Right lobe of liver (tissue), 6 donors: ENCODE measurements around the gene WASHC3. TPM values are rescaled to one million over a fixed set of nuclear protein-coding genes. Genes with fewer than 3 reads are reported as not detected.

Experiments used
- ATAC-seq, 4 donors: fragments of 200-7000 bp; cut with Tn5 transposase; one replicate each; pipeline ENCODE4 v1.9.1; 2020; ENCODE audit warnings: mild to moderate bottlenecking in 4 of 4, moderate library complexity in 4 of 4
- DNase-seq, 3 donors: peaks; one replicate each; pipeline ENCODE4 v3.0.0-alpha.2; 2020
- H3K27ac ChIP-seq, 3 donors: fragments of 200-600 bp; one replicate each; pipeline ENCODE4 v1.8.0; 2022
- H3K27me3 ChIP-seq, 2 donors: fragments of 200-600 bp; one replicate each; pipeline ENCODE4 v1.8.0; 2022
- H3K36me3 ChIP-seq, 4 donors: fragments of 200-600 bp; sonication (generic) in 1 of 4; one replicate each; pipeline versions ENCODE4 v1.5.1 to v1.8.0; 2017 to 2022; ENCODE audit warnings: control low read depth in 1 of 4
- H3K4me1 ChIP-seq, 4 donors: fragments of 200-600 bp; sonication (generic) in 1 of 4; one replicate each; pipeline versions ENCODE4 v1.5.1 to v1.8.0; 2017 to 2022; ENCODE audit warnings: control low read depth in 1 of 4
- H3K4me3 ChIP-seq, 3 donors: fragments of 200-600 bp; one replicate each; pipeline ENCODE4 v1.8.0; 2022
- H3K9me3 ChIP-seq, 4 donors: fragments of 200-600 bp; sonication (generic) in 1 of 4; one replicate each; pipeline versions ENCODE4 v1.5.1 to v1.8.0; 2017 to 2022; ENCODE audit warnings: control low read depth in 1 of 4
- CTCF ChIP-seq, 4 donors: fragments of 200-600 bp in 3 of 4; fragments of 450-650 bp in 1 of 4; IDR thresholded peaks; one replicate each; pipeline versions ENCODE4 v1.5.1 to v1.8.0; 2016 to 2022; ENCODE audit warnings: antibody characterized with exemption in 4 of 4, mild to moderate bottlenecking in 2 of 4
- POLR2A ChIP-seq: fragments of 450-650 bp; IDR thresholded peaks from one replicate; pipeline ENCODE4 v1.6.1; 2017; ENCODE audit warnings: antibody characterized with exemption, mild to moderate bottlenecking
- WGBS: methylation state at CpG from one replicate; pipeline ENCODE4 v1.1.6; 2018; ENCODE audit warnings: low coverage, low lambda C conversion rate; ENCODE audit not compliant: insufficient coverage; ENCODE audit errors: missing lambda C conversion rate; 5-methylcytosine and 5-hydroxymethylcytosine counted together
- intact Hi-C, 2 donors: fragments of 100-400 bp; cut with DNase I; formaldehyde crosslinking; loops; one replicate each; pipeline versions ENCODE4 v1.11.2 to v1.14.1; 2022
- total RNA-seq, 6 experiments: library from RNA; depleted of rRNA in 2 of 6; stranded (reverse); fragments of >200 nt in 2 of 6; fragmentation: NEBNext Ultra II Directional in 3 of 6; extraction: Animal tissue kit (Norgen Biotek cat#: 25700) in 3 of 6; gene quantifications; one replicate each; pipeline versions ENCODE4 v1.1.0 to v1.2.4, GENCODE V29; 2016 to 2023
- donor health status: DM: no; HTN: yes; CAD: no.
- donor health status: DM: no; HTN: no; CAD: no.
- donor health status: DM: no; HTN: no; CAD: no.
- donor health status: DM: no; HTN: yes; CAD: no.
- donor health status: DM: no; HTN: yes; CAD: no.

Gene WASHC3
- total RNA-seq, 6 experiments from 2014 or later, result 13.0 to 35.3 (median 22.6) TPM

- no peak overlapping the region for H3K27ac ChIP-seq
- no peaks in the 10 kb centered on the region for H3K4me1 ChIP-seq
- DNase-seq, result no peak
- H3K27me3 ChIP-seq, result no peaks in the 10 kb centered on the region
- H3K4me3 ChIP-seq, result no peak overlapping the region
- ATAC-seq, result no peak
- WGBS, result 80% methylated on average over 4 of the region's 5 CpGs
- intact Hi-C loops, result no loop called here
- no peaks in the 10 kb centered on the region for H3K9me3 ChIP-seq
- no peak for TF ChIP-seq POLR2A
- TF ChIP-seq CTCF (IDR thresholded peaks at IDR 0.05), result no peak
- H3K36me3 ChIP-seq, result no peaks in the 10 kb centered on the region
These were observed 56.5 kb downstream of the WASHC3 start for GRCh38 chr12:102005256-102005655.

- intact Hi-C loops, result no loop called here
- 73% methylated on average over 4 of the region's 5 CpGs for WGBS
- H3K27me3 ChIP-seq, result no peaks in the 10 kb centered on the region
- no peaks in the 10 kb centered on the region for H3K36me3 ChIP-seq
- no peak for TF ChIP-seq POLR2A
- TF ChIP-seq CTCF (IDR thresholded peaks at IDR 0.05), result no peak
- H3K27ac ChIP-seq, result no peak overlapping the region
- H3K4me3 ChIP-seq, result no peak overlapping the region
- DNase-seq (no peak), ATAC-seq (no peak)
- no peaks in the 10 kb centered on the region for H3K9me3 ChIP-seq
- no peaks in the 10 kb centered on the region for H3K4me1 ChIP-seq
These were observed 64.7 kb downstream of the WASHC3 start for GRCh38 chr12:101997102-101997501.

GRCh38 chr12:101995684-101996083 lies 66.1 kb downstream of the WASHC3 start:
- H3K4me3 ChIP-seq, result no peak overlapping the region
- intact Hi-C loops, result no loop called here
- H3K4me1 ChIP-seq, result no peaks in the 10 kb centered on the region
- no peak overlapping the region for H3K27ac ChIP-seq
- no peaks in the 10 kb centered on the region for H3K36me3 ChIP-seq
- no peak for ATAC-seq
- H3K27me3 ChIP-seq, result no peaks in the 10 kb centered on the region
- TF ChIP-seq POLR2A (no peak), CTCF (IDR thresholded peaks at IDR 0.05) (no peak)
- DNase-seq, result no peak
- H3K9me3 ChIP-seq, result no peaks in the 10 kb centered on the region
- whole genome bisulfite sequencing, result 59% methylated on average over 4 of the region's 4 CpGs

GRCh38 chr12:101992091-101992490 lies 69.7 kb downstream of the WASHC3 start:
- Histone ChIP-seq H3K9me3 (no peaks in the 10 kb centered on the region), H3K27me3 (no peaks in the 10 kb centered on the region), H3K27ac (no peak overlapping the region), H3K36me3 (no peaks in the 10 kb centered on the region), H3K4me3 (no peak overlapping the region), H3K4me1 (no peaks in the 10 kb centered on the region)
- intact Hi-C loops, result no loop called here
- WGBS, result 44% methylated on average over 2 of the region's 2 CpGs
- DNase-seq, result no peak
- ATAC-seq, result no peak
- TF ChIP-seq CTCF (IDR thresholded peaks at IDR 0.05), result no peak
- no peak for TF ChIP-seq POLR2A

- ATAC-seq, result no peak
- no peak for DNase-seq
- TF ChIP-seq CTCF (IDR thresholded peaks at IDR 0.05) (no peak), POLR2A (no peak)
- no peak overlapping the region for H3K27ac ChIP-seq
- intact Hi-C loops, result no loop called here
- no peaks in the 10 kb centered on the region for H3K36me3 ChIP-seq
- no peaks in the 10 kb centered on the region for H3K27me3 ChIP-seq
- no peaks in the 10 kb centered on the region for H3K4me1 ChIP-seq
- WGBS, result 71% methylated on average over 5 of the region's 5 CpGs
- no peaks in the 10 kb centered on the region for H3K9me3 ChIP-seq
- H3K4me3 ChIP-seq, result no peak overlapping the region
These were observed 79.5 kb downstream of the WASHC3 start for GRCh38 chr12:101982307-101982706.
